Measurements from ENCODE around the gene HSPG2.
"Not testable (repeated sequence)": the region's sequence is repeated elsewhere in the genome, so short reads cannot be mapped to it uniquely, and the experiment has no call there.

DNA sequence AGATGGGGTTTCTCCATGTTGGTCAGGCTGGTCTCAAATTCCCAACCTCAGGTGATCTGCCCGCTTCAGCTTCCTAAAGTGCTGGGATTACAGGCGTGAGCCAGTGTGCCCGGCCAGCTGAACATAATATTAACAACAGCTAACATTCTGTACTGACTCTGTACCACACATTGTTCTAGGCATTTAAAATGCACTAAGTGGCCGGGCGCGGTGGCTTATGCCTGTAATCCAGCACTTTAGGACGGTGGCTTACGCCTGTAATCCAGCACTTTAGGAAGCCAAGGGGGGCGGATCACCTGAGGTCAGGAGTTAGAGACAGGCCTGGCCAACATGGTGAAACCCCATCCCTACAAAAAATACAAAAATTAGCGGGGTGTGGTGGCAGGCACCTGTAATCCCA is 110.4 kb downstream of the HSPG2 start:
- TF ChIP-seq FOSL2 (CRISPR knock-in tag; IDR thresholded peaks at IDR 0.05); STAT5B (CRISPR knock-in tag; IDR thresholded peaks at IDR 0.05); ZNF737 (CRISPR knock-in tag; IDR thresholded peaks at IDR 0.05; ENCODE audit: borderline replicate concordance); SRSF1 (optimal IDR thresholded peaks at IDR 0.05; ENCODE audit: low read depth, low read length); NFIC (IDR thresholded peaks at IDR 0.05; ENCODE audit: low read length); POLR2A (IDR thresholded peaks at IDR 0.05; ENCODE audit: insufficient read depth in 1 of 2, low read depth in 2 of 2, low read length in 2 of 2); ZFP90 (CRISPR knock-in tag; IDR thresholded peaks at IDR 0.05; ENCODE audit: borderline replicate concordance); KDM1A (CRISPR knock-in tag; IDR thresholded peaks at IDR 0.05); PHF21A (CRISPR knock-in tag; IDR thresholded peaks at IDR 0.05); MAFF (IDR thresholded peaks at IDR 0.05; ENCODE audit: low read depth, low read length): not testable (repeated sequence)
- TF ChIP-seq, protein P1, sequence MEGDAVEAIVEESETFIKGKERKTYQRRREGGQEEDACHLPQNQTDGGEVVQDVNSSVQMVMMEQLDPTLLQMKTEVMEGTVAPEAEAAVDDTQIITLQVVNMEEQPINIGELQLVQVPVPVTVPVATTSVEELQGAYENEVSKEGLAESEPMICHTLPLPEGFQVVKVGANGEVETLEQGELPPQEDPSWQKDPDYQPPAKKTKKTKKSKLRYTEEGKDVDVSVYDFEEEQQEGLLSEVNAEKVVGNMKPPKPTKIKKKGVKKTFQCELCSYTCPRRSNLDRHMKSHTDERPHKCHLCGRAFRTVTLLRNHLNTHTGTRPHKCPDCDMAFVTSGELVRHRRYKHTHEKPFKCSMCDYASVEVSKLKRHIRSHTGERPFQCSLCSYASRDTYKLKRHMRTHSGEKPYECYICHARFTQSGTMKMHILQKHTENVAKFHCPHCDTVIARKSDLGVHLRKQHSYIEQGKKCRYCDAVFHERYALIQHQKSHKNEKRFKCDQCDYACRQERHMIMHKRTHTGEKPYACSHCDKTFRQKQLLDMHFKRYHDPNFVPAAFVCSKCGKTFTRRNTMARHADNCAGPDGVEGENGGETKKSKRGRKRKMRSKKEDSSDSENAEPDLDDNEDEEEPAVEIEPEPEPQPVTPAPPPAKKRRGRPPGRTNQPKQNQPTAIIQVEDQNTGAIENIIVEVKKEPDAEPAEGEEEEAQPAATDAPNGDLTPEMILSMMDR (CRISPR knock-in tag; IDR thresholded peaks at IDR 0.05) = not testable (repeated sequence)
